HG03439 (cell line): Measurements from ENCODE around the gene TPRG1.
"Not testable (repeated sequence)": the region's sequence is repeated elsewhere in the genome, so short reads cannot be mapped to it uniquely, and the experiment has no call there.

Experiments used
- ATAC-seq: cut with Tn5 transposase; IDR thresholded peaks from one replicate; pipeline ENCODE4 v1.9.1; 2021; ENCODE audit warnings: mild to moderate bottlenecking, moderate library complexity; ENCODE audit not compliant: unreplicated experiment

Gene TPRG1

GRCh38 chr3:189307963-189308362, 136.2 kb downstream of the TPRG1 start:
- peak; percentile 70 for ATAC-seq

DNA sequence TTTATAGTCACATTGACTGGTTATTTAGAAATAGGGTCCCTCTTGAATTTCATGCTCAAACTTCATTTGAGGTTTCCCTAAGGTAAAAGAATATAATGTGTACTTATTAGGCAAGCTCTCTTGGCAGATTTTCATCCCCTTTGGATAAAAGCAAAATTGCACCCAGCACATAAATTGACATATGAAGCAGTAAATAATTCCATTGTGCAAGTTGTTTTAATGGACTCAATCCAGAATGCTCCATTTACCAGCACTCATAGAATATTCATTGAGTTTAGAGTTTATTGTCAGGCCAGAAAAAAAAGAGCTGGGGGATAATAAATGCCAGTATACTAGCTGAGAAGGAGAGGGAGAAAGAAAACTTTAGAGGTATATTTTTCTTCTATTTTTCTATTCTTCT, 136.8 kb downstream of the TPRG1 start:
- ATAC-seq = no peak

- ATAC-seq = no peak
These were observed 137.7 kb downstream of the TPRG1 start for GRCh38 chr3:189309400-189309975.

GRCh38 chr3:189311521-189311920, 139.8 kb downstream of the TPRG1 start:
- ATAC-seq = no peak

DNA sequence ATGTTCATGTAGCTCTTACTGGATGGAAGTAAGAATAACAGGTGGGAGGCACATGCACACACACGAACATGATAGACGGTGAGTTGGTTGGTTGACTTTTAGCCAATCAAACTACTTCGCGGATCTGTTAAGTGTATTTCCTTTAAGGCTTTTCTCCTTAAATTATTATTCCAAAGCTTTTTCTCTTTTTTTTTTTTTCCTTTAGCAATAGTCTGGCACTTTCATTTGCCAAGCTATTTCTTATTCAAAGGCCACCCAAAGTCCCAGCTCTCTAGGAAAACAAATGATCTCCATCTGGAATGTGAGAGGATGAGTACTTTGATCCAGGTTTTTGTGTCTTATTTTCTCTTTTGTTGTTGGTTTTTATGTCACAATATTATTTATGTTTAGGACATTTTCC, 141.1 kb downstream of the TPRG1 start:
- ATAC-seq = no peak

DNA sequence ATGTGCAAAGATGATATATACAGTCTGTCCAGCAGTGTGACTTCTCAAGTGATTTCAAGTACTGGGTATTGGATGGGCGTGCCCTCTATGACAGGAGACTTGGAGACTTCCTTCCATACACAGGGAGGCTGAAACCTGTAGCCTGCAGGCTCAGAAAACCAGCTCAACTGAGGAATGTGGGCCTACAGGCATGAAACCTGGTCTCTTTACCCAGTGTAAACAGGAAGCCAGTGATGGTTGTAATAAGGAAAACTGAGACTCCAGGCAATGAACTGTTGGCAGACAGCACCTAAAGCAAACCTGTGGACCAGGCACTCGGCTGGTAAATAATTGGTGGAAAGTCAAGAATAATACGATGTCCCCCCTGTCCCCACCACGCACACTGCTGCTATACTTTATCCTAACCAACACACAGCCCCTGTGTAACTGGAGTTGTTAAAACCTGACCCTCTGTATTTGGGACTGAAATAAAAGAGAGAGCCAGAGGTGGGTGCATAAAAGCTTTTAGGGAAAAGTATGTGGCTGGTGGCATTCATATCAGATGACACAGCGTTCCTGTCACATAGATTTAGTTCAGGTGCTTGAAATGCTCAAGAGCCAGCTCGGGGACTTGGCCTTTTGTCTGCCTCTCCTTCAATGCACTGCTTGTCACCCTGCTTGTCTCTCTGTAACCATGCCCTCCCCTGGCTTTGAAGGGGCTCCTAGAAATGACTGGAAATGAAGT, 144.7 kb downstream of the TPRG1 start:
- ATAC-seq = no peak

DNA sequence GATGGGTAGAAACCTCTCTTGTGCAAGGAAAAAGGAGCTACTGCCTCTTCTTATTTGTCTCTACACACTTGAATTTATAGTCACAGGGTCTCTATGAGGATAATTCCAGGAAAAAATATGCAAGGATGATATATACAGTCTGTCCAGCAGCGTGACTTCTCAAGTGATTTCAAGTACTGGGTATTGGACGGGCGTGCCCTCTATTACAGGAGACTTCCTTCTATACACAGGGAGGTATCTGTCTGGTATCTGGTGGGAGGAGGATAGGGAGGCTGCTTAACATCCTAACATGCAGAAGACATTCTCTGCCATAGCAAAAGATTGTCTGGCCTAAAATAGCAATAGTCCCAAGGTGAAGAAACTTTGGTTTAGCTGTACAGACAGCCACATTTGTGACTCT, 146.1 kb downstream of the TPRG1 start:
- no peak for ATAC-seq

DNA sequence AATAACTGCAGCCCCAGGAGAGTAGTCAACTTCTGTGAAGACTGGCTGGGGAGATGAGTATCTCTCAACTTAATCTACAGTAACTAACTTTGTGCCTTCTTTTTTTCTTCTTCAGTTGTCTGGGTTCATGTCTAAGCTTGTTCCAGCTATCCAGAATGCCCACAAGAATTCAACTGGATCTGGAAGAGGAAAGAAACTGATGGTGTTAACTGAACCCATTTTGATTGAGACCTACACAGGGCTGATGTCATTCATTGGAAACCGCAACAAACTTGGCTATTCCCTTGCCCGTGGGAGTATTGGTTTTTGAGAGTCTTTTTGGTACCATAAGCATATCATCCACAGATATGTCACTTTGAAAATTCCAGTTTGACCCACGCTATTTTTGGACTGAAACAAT, 148.7 kb downstream of the TPRG1 start:
- no peak for ATAC-seq

- ATAC-seq = no peak
These were observed 150.6 kb downstream of the TPRG1 start for GRCh38 chr3:189322339-189322738.

DNA sequence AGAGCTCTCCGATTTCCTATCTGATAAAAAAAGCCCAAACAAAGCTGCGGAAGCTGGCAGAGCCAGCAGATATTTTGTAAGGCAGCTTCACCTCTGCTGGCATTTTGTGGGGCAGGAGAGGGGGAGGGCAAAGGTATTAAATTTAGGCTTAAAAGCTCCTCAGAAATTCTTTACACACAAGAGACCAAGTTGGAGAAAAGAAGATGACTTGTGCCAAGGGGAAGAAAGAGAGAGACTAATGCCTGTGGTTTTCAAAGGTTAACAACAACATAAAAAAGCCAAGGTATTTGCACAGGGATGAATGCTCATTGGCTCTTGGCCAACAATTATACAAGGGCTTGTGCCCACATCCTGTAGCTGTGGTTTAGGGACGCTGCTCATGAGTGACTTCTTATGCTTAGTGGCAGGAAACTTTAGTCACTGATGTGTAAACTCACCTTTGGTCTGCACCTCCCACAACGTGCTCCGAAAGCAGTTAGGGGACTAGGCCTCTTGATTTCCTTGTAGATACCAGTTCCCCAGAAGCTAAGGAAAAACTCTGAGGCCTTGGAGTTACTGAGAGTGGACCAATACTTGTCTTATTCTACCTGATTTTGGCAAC, 152.9 kb downstream of the TPRG1 start:
- peak; percentile 100 for ATAC-seq

GRCh38 chr3:189325454-189325853, 153.7 kb downstream of the TPRG1 start:
- ATAC-seq = no peak

DNA sequence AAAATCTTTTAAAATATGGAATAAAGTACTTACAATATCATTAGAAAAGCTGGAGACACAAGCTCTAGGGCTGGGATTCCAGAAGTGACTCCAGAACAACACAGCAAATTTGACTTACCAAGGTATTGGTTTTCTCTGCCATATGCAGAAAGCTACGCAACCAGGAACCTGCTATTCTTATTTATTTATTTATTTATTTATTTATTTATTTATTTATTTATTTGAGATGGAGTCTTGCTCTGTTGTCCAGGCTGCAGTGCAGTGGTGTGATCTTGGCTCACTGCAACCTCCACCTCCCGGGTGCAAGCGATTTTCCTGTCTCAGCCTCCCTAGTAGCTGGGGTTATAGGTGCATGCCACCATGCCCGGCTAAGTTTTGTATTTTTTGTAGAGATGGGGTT, 157.9 kb downstream of the TPRG1 start:
- ATAC-seq = not testable (repeated sequence)

DNA sequence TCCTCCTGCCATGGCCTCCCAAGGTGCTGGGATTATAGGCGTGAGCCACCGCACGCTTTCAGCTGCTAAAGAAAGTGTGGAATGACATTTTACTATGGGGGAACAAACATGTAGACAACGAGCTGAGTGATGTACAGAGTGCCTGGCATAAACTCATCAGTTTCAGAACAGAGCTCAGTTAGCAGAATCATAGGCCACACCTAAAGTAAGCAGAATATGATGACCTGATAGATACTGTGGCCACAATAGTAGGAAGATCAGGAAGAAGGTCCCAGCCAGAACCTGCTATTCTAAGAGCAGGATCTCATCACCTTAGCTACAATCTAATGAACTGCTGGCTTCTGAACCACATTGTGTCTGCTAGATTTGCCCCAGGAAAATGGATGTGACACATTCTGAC, 158.3 kb downstream of the TPRG1 start:
- ATAC-seq = no peak

GRCh38 chr3:189331002-189331418, 159.2 kb downstream of the TPRG1 start:
- no peak for ATAC-seq

DNA sequence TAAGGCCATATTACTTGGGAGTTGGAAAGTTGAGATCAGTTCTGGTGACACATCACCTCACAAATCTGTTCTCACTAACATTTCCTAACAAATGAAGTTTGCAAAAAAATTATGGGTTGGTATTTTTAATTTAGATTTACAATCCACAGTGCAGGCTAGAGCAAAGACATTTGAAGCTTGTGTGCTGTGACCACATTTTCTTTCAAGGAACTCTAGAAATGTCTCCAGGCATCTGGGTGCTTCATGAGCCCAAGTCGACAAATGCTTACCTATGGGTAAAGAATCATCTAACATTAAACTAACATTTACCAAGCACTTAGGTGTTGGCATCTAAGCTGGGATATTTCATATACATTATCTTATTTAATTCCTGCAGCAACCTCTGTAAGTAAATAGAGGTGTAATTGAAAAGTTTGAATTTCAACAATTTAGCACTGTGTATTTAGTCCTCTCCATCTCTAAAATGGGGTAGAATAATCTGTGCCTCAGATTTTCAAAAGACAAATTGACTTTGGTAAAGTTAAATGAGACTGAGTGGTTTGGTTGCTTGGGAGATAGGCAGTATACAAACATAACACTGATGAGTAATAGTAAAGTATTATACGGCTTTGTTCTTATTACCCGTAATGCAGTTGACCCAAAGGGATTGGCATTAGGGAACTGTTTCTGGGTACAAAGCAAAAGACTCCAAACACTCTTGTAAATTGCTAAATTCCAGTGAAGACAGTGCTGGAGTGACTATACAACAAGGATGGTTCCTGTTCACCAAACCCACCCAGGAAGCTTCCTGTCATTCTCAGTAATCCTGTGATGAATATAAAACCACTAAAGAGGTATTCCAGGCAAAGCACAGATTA, 162.5 kb downstream of the TPRG1 start:
- ATAC-seq = no peak

DNA sequence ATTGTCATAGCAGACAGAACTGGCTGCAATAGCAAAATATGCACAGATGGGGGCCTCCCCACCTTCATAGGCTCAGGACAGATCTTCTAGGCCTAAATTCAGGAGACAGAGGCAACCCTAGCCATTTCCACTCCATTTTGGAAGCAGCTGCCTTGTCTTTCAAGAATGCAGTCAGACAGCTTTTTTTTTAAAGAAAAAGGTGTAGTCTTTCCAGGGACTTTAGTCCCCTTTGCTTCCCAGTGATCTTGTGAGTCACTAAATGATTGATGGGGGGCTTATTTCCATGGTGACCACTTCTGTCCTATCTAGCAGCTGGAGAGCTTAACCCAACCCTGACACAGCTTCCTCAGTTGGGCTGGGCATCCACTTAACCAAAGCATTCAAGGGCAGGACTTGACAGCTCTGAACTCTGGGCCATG, 165.9 kb downstream of the TPRG1 start:
- ATAC-seq = no peak

DNA sequence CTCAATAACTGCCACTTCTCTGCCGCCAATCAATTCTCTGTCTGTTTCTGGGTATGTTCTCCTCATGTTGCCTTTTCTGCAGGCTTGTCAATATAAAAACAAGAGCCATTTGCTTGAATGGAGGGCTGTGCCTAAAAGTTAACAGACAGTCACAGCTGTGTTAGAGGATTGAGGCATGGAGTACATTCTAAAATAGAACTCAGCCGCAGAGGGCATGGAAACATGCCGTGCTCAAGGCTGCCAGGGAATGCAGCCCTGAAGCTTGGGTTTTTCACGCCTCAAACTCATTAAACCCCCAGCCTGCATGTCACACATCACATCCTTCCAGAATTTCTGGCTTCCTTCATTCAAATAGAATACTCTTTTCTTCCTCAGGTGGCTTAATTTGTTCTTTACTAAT, 166.6 kb downstream of the TPRG1 start:
- no peak for ATAC-seq

DNA sequence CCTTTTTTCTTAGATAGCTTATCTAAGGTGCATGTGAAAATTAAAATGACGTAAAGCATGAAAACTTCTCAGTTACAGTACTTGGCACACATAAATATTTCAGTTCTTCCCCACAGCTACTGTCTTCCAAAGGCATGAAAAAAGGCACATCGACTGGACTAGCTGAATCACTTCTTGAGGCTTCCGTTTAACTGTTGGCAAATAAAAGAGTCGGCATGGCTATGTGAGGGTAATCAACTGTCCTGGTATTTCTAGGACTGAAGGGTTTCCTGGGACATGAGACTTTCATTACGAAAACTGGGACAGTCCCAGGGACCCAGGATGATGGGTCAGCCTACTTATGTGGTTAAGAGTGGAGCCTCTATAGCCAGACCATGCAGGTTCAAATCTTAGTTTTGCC, 168.2 kb downstream of the TPRG1 start:
- no peak for ATAC-seq

DNA sequence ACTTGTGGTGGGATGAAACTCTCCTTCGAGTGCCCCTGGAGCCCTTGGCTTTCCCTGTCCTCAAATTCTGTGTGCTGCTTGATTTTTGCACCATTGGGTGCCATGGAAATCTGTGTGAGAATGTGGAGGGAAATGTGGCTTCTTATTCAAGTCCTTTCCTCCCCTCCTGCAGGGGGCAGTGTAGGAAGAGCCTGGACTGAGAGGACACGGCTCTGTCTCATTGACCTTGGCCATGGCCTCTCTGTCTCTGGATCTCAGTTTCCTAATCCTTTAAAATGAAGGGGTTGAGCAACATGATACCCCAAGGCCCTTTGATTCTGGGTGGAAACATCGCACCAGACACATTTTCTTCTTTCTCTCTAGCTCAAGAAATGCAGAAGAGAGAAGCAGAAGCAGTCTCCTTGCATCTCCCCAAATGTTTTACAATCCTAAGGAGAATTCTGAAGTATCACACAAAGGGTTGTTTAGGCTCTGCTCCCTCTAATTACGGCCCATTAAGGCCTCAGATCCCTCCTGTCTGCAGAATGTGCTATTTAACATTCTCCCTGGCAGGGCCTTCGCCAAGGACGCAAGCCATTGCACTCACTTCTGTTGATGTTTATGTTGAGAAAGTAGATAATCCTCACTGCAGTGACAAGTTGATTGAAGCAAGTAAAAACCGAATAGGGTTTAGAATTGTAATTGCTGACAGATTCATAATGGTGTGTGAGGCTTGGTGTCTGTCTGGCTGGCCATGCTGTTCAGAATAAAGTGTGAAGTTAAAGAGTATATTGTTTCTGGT, 169.1 kb downstream of the TPRG1 start:
- no peak for ATAC-seq

DNA sequence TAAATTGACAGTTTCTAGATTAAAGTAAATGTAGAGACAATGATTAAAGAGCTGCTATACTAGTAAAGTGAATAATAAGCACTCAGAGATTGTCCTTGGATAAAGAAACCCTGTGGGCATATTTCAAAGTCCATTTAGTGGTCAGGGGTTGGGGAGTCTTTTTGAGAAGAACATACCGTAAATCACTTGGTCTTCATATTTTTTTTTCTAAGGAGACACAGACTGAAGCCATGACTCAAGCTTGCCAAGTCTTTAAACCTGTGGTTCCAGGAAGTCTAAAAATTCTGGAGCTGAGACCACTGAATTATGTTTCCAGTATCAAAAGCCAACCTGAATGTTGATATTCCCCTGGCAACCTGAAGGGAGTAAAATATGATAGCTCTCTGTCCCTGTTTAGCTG, 171.0 kb downstream of the TPRG1 start:
- ATAC-seq = no peak

DNA sequence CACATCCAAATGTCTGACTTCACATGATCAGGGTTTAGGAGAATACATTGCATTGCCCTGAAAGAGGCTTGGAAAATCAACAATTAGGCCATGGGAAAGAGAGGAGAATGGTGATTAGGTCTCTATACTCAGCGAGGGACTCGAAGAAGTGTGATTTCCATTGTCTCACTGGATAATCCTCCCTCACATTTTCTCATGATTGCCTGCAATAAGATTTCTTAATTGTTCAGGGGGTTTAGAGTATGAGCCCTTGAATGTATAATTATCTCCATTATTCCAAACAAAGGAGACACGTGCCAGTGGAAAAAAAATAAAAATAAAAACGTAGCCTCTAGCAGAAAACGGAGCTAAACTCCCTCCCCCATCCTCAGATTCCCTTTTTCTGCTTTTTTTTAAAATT, 173.2 kb downstream of the TPRG1 start:
- no peak for ATAC-seq
